GM19397 (cell line): ENCODE results near the gene LHX3.

Source experiments
- ATAC-seq: cut with Tn5 transposase; IDR thresholded peaks from one replicate; pipeline ENCODE4 v1.9.1; 2021; ENCODE audit warnings: mild to moderate bottlenecking, moderate library complexity; ENCODE audit not compliant: unreplicated experiment

Gene LHX3

DNA sequence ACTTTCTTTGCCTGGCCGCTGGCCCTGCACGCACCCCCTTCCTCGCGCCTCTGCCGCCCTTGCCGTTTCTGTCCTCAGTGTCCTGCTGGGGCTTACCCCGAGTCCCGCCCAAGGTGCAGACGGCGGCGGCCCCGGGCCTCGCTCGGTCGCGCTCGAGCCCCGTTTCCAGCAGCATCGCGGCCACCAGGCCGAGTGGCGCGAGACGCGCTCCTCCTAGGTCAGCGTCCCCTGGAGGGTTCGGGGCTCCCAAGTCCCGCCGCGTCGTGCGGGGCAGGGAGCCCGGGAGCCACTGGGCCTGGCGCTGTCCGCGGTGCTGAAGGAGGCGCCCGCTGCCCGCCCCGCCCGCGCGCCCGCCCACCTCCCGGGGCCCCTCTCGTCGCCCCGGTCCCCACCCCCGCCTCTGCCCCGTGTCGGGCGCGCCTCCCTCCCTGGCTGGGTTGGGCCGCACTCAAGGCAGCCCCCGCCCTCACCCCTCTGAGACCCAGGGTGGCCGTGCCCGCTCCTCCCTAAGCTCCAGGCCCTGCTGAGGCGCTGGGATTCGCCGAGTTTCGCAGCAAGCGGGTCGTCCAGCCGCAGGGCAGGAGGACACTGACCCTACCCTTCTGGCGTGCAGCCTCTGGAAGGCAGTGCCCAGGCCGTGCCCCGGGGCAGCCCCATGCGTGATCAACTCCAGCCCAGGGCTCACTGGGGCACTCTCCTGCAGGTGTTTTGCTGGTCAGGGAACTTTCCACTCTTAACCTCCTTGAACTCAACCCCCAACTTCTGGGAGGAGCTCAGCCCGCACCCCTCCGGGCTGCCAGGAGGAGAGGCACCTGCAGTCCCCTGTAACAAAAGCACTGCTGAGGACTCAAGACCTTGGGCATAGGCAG lies at the start of gene LHX3:
Gene LHX3, minus strand, starts transcription at position 291 of the 869 bp plus-strand sequence. Its CDS starts 116 bp downstream, at position 175.
- no peak for ATAC-seq

- no peak for ATAC-seq
These were observed 48.6 kb upstream of the LHX3 start for GRCh38 chr9:136253246-136254130.

GRCh38 chr9:136252846-136253245 lies 47.9 kb upstream of the LHX3 start:
- ATAC-seq = no peak

DNA sequence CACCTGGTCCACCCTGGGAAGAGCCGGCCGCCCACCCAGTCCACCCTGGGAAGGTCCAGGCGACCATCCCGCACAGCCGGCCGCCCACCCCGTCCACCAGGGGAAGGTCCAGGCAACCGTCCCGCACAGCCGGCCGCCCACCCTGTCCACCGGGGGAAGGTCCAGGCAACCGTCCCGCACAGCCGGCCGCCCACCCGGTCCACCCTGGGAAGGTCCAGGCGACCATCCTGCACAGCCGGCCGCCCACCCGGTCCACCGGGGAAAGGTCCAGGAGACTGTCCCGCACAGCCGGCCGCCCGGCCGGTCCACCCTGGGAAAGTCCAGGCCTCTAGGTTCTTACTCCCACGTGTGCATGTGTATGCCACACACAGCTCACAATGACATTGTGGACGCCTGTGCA lies 47.4 kb upstream of the LHX3 start:
- no peak for ATAC-seq

DNA sequence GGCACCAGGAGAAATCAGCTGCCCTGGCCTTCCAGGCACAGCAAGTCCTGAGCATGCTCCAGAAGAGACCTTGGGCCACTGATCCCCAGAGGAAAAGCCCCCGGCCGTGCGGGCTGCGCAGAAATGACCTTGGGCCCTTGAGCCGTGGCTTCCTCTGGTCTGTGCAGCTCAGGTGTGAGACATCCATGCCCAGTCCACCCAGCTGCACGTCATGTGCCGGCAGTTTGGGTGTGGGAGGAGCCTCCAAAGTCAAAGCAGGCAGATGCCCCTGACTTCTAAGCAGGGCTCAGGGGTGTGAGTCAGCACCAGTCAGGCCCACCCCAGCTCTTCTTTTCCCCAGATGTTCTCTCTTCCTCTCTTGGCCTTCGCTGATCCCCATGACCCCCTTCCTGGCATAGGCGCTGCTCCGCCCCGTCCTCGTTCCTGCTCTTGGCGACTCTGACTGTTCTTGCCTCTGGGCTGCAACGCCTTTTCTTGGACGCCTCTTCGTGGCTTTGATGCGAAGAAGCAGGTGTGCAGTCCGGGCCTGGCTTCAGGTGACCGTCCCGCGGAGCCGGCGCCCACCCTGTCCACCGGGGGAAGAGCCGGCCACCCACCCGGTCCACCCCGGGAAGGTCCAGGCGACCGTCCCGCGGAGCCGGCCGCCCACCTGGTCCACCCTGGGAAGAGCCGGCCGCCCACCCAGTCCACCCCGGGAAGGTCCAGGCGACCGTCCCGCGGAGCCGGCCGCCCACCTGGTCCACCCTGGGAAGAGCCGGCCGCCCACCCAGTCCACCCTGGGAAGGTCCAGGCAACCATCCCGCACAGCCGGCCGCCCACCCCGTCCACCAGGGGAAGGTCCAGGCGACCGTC lies 46.6 kb upstream of the LHX3 start:
- no peak for ATAC-seq

GRCh38 chr9:136250676-136251075 lies 45.7 kb upstream of the LHX3 start:
- ATAC-seq = no peak

DNA sequence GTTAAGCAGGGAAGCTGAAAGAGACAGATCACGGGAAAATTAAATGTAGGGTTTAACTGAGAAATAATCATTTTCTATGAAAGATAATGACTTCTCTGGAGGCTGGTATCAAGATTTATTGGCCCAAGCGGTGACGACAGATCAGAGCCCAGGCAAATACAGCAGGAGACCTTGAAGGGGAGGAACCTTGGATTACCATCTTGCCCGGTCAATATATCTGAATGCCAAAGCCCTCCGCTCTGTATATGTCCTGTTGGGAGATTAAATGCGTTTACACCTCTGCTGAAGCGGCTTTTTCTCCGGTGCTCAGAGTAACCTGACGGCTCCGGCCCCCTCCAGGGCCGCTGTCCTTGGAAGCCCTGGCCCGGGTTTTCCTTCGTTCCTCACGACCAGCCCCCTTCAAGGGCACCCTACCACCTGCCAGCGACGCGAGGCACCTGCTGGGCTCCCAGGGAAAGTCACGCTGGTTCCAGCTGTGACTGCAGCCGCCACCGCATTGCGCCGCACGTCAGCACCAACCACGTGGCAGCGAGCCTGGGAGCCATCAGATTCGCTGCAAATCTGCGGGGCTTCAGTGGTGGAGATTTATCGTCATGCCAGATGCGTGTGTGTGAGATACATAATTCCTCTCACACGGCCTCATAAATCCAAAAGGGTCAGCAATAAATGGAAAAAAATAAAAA lies 45.1 kb upstream of the LHX3 start:
- ATAC-seq = no peak

DNA sequence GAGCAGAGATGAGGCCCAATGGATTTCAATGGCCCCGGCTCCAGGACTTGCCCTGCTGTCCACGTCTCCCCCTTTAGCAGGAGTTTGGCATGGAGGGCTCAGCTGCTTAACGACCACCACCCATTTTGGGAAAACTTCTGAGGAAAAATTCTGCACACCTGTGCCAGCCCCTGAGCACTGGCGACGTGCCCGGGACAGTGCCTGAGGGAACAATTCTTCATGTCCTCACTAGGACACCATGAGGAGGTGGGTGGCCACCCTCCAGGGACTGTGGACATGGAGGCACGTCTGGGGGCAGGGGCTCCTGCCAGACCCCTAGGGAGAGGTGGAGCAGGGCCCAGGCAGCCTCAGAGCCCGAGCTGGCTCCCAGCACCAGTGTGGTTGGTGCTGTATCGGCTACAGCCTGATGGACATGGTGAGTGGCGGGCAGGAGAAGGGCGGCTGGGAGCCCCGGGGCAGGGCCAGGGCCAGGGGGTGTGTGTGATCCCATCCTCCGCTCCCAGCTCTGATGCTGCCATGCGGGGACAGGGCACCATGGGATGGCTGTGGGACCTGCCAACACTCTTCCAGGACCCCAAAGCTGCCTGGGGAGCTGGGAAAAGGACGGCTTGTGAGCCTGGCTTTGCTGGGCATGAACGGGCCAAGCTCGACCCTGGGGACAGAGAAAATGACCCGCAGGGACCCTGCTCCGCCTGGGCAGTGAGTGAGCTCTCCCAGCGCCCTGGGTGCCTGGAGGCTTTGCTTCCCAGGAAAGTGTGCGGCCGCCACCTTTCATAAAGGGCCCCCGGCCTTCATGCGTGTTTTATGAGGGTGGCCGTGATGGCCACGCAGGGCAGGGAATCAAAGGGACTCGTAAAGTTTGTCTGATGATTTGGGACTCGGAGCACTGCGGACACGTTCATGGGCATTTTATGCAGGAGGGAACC lies 44.3 kb upstream of the LHX3 start:
- no peak for ATAC-seq

GRCh38 chr9:136247947-136248637 lies 43.2 kb upstream of the LHX3 start:
- no peak for ATAC-seq

- no peak for ATAC-seq
These were observed 42.6 kb upstream of the LHX3 start for GRCh38 chr9:136247551-136247916.

GRCh38 chr9:136246849-136247550 lies 42.1 kb upstream of the LHX3 start:
- no peak for ATAC-seq

DNA sequence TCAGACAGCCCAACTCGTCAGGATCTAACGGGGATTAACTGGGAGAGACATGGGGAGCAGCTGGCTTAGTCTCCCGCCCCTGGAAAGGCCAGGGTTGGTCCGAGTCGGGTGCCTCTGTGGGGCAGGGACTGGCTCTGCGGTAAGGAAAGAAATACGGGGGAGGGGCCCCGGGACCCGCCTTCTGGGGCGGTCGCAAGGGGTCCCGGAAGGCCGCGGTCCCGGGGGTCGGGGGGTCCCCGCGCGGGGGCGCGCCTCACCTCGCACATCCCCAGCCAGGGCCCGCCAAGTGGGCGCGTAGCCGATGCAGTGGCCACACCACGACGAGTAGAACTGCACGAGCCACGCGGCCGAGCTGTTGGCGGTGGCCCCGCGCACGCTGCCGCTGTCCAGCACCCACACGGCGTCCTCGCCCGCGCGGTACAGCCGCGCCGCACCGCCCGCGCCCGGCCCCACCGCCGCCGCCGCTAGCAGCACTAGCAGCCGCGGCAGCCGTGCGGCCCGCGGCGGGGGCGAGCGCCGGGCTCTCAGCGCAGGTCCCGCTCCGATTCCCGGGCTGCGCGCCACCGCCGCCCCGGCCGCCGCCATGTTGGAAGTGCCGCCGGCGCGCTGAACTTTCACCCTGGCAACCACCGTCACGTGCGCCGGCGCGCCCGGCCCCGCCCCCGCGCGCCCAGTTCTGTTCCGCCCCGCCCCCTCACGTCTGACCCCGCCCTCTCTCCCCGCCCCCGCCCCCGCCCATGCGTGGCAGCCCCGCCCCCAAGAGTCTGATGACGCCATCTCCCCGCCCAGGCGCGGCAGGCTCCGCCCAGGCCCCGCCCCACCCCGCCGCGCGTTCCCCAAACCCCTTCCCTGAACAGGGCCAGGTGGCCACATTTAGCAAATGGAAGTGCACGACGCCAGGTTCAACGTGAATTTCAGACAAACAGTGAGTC lies 40.6 kb upstream of the LHX3 start, which contains the start of gene QSOX2:
Gene QSOX2, minus strand, starts transcription at position 594 of the 932 bp plus-strand sequence. Its CDS starts 9 bp downstream, at position 585.
- peak; percentile 66 for ATAC-seq

GRCh38 chr9:136244969-136245218 lies 40.0 kb upstream of the LHX3 start:
- ATAC-seq = no peak

DNA sequence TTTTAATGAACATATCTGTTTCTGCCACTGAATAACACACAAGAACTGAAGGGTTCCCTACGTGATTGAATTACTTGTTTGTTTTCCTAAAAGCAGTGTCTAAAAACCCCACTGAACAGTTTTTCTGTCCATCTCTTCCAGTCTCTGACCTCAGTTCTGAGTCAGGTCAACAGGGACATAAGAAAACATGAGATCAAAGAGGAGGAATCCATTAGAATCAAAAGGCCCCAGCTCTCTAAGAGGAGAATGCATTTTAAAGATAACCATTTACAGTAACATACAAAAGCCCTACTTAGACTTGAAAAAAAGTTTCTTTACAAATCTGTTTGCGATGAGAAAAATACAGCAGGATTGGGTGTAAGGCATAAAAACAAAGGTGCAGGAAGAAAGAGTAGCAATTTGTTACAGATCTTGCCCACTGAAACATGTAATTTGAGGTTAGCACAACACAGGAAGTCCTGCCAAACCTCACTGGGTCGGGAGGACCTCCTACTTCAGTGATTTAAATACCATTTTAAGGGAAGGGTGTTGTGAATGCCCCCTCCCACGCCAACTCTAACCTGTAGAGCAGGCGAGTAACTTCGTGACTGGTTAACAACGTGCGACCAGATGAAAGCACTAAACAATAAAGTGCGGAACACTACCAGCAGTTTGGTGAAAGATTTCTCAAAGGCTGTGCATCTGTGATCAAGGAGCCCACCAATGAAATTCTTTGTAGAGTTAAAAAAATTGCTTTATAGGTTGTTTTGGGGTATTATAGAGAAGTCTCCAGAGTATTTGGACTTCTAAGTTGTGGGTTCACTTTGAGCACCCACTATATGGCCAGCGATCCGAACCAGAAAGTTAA lies 39.4 kb upstream of the LHX3 start:
- ATAC-seq = no peak

DNA sequence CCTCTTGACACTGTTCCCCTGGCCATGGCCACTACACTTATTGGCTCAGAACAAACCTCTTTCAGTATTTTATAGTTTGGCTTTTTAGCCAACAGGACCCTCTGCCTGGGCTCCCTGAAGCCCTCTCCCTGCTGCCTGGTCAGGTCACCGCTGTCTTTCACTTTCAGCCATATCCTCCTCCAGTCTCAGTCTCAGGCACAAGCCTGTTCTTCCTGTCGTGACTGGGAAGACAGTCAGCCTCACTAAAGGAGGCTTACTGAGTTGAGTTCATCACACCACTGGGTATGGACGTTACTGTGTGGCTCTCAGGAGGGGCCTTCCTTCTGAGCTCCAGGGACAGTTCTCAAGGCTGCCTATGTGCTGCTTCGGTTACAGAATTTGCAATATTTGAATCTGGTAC lies 38.7 kb upstream of the LHX3 start:
- no peak for ATAC-seq

DNA sequence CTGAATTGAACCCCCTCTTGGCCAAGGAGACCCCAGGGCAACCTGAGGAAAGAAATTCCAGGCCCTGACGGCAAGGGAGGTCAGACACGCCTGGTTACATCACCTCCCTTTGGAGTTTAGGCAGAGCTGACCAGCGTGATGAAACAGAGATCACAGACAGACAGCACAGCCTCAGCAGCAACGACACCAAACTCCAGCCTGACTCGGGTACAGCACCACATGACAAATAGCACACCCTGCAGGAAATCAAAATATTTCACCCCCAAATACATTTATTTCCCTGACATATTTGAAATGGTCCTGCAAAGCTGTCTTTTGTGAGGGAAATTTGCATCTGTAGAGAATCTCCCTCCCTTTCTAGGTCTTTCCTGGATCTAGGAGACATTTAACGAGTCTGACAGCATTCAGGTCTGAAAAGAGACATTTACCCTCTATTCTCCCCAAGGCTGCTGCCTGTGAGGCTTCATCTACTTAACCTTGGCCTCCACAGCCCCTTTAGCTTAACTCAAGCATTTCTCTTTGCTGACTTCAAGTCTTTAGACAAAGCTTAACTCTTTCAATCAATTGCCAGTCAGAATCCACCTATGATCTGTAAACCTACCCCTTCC lies 38.1 kb upstream of the LHX3 start:
- ATAC-seq = no peak
